ENCODE measurements around the gene ADAMTS18. TPM values are rescaled to one million over a fixed set of nuclear protein-coding genes. Genes with fewer than 3 reads are reported as not detected.

ADAMTS18 gene
- total RNA-seq, 2 experiments from 2014 or later: not detected

DNA sequence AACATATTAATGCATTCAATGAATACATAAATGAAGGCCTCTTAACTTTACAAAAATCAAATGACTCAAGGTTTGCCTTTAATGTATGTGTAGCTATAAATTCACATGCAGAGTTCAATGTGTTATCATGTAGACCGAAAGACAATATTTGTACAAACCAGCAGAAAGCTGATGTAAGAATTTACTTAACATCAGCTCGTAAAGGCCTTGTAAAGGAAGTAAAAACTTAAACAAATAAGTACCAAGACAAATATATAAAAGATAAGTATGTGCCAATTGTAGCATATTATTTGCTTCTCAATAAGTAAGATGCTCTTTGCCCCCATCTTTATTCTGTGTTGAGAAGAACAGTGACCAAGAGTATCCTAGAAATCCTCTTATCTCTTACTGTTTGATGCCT, 130.0 kb downstream of the ADAMTS18 start:
- ChIA-PET POLR2A (no interaction called here), CTCF (interaction anchor here (1.2 kb wide), 1 partner anchor 68 kb away, joined by 4 read pairs; no protein-coding TSS in a partner anchor)
- no peaks in the 10 kb centered on the region for H3K9me3 Mint-ChIP-seq
- no peaks in the 10 kb centered on the region for H3K36me3 Mint-ChIP-seq
- no peak overlapping the region for H3K4me3 Mint-ChIP-seq
- DNase-seq: no peak
- peaks cover 18% of the 10 kb centered on the region for H3K4me1 Mint-ChIP-seq (ENCODE audit: low read depth)
- no peak overlapping the region for H3K27ac Mint-ChIP-seq
- H3K27me3 Mint-ChIP-seq: peaks cover 16% of the 10 kb centered on the region
- intact Hi-C loops (cut with micrococcal nuclease): loop anchor here (5.0 kb wide), 3 partner anchors 68 to 792 kb away; partner anchors contain the start of gene WWOX

DNA sequence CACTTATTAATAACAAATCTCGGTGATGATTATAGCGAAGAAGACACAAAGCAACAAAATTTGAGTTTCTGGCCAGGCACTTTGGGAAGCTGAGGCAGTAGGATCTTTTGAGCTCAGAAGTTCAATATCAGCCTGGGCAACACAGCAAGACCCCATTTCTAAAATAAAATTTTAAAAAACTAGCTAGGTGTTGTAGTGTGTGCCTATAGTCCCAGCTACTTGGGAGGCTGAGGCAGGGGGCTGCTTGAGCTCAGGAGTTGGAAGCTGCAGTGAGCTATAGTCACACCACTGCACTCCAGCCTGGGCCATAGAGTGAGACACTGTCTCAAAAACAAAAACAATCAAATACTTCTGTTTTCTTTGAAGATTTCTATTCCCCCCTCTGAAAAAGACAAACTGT, 130.7 kb downstream of the ADAMTS18 start:
- no peak overlapping the region for H3K4me3 Mint-ChIP-seq
- intact Hi-C loops (cut with micrococcal nuclease): no loop called here

DNA sequence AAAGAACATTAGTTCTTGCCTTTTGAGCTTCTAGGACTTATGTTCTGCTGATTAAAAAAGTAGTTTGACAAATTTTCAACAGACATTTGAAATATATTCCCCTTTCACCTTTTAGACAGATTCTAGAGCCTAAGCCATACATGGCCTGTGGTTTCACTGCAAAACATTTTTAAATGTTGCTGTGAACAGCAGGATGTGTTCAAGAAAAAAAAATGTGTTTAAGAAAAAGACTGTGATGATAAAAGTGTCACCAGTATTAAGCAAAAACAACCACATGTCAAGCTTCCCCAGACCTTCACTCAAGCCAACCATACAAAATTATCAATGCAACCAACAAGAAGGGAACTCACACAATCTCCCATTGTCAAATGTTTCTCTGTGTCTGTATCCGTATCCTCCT, 132.2 kb downstream of the ADAMTS18 start:
- POLR2A ChIA-PET: no interaction called here
- Mint-ChIP-seq H3K27me3 (peaks cover 15% of the 10 kb centered on the region), H3K27ac (no peak overlapping the region)

More for the DNA sequence above, 130.7 kb downstream of the ADAMTS18 start:
- no peaks in the 10 kb centered on the region for H3K36me3 Mint-ChIP-seq
- ChIA-PET POLR2A (no interaction called here), CTCF (interaction anchor here (1.2 kb wide), 1 partner anchor 68 kb away, joined by 4 read pairs; no protein-coding TSS in a partner anchor)
- H3K27ac Mint-ChIP-seq: no peak overlapping the region
- peaks cover 16% of the 10 kb centered on the region for H3K4me1 Mint-ChIP-seq (ENCODE audit: low read depth)
- H3K9me3 Mint-ChIP-seq: no peaks in the 10 kb centered on the region
- DNase-seq: no peak
- H3K27me3 Mint-ChIP-seq: peaks cover 13% of the 10 kb centered on the region

DNA sequence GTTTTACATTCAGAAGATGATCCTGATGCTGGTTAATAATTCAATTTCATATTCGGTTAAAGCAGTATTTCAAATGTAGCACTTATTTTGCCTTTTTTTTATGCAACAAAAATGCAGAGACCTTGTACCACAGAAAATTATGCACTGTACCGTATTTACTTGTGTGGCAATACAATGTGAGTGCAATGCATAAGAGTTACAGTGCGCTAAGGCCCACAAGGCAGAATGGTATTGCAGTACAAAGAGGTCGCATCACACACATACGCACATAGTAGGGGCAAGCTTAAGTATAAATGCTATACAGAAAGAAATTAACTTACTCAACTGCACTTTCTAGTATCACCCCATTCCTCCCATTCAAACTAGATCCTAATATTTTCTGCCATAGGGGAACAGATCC, 132.6 kb downstream of the ADAMTS18 start:
- Mint-ChIP-seq H3K9me3 (no peaks in the 10 kb centered on the region), H3K27ac (no peak overlapping the region), H3K36me3 (no peaks in the 10 kb centered on the region), H3K4me3 (no peak overlapping the region), H3K27me3 (peaks cover 11% of the 10 kb centered on the region), H3K4me1 (ENCODE audit: low read depth) (peaks cover 4% of the 10 kb centered on the region)
- POLR2A ChIA-PET: no interaction called here
- intact Hi-C loops (cut with micrococcal nuclease): no loop called here
- no peak for DNase-seq
- CTCF ChIA-PET: no interaction called here

More for the DNA sequence above, 132.2 kb downstream of the ADAMTS18 start:
- no peaks in the 10 kb centered on the region for H3K36me3 Mint-ChIP-seq
- H3K9me3 Mint-ChIP-seq: no peaks in the 10 kb centered on the region
- H3K4me1 Mint-ChIP-seq (ENCODE audit: low read depth): peaks cover 9% of the 10 kb centered on the region
- intact Hi-C loops (cut with micrococcal nuclease): no loop called here
- CTCF ChIA-PET: interaction anchor here (0.6 kb wide), 1 partner anchor 284 kb away, joined by 3 read pairs; no protein-coding TSS in a partner anchor
- H3K4me3 Mint-ChIP-seq: no peak overlapping the region
- no peak for DNase-seq

DNA sequence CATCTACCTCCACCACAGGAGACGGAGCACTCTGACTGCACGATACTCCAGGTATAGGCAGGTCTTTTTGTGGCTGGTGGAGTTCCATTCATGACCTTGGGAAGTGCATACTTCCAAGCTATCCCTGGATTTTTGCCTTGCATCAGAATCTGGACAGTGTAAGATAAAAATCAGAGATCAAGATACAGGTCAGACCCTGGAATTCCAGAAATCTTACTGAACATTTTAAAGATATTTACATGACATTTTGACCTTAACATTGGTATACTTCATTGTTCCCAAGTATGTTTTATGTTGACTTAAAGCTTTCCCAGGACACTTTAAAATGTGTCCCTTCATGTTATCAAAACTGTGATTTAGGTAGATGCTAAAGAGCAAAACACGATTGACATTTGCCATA, 134.6 kb downstream of the ADAMTS18 start:
- Mint-ChIP-seq H3K36me3 (no peaks in the 10 kb centered on the region), H3K4me1 (ENCODE audit: low read depth) (no peaks in the 10 kb centered on the region), H3K4me3 (no peak overlapping the region), H3K27ac (no peak overlapping the region), H3K27me3 (peaks cover 8% of the 10 kb centered on the region), H3K9me3 (no peaks in the 10 kb centered on the region)
- intact Hi-C loops (cut with micrococcal nuclease): no loop called here
- POLR2A ChIA-PET: no interaction called here
- DNase-seq: no peak
- CTCF ChIA-PET: no interaction called here

DNA sequence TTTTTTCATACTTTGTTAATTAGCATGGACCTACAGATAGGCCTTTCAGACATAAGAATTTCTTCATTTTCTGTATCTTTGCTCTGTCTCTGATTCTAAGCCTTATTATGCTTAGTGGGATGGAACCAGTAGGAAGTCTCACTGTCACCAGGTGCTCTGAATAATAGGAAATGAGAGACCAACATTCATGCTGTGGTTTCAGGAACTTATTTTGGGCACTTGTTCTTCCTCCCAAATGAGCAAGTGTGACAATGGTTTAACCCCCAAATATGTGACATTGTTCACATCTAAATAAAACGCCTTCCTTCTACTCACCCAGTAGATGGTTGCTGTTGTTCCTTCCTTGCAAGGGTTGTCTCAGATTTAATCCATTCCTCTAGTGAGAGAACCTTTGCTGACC, 135.4 kb downstream of the ADAMTS18 start:
- H3K4me1 Mint-ChIP-seq (ENCODE audit: low read depth): no peaks in the 10 kb centered on the region
- POLR2A ChIA-PET: no interaction called here
- intact Hi-C loops (cut with micrococcal nuclease): no loop called here
- CTCF ChIA-PET: interaction anchor here (0.6 kb wide), 1 partner anchor 65 kb away, joined by 3 read pairs; no protein-coding TSS in a partner anchor
- H3K36me3 Mint-ChIP-seq: no peaks in the 10 kb centered on the region
- no peaks in the 10 kb centered on the region for H3K9me3 Mint-ChIP-seq
- H3K27me3 Mint-ChIP-seq: peaks cover 9% of the 10 kb centered on the region
- no peak overlapping the region for H3K27ac Mint-ChIP-seq
- no peak overlapping the region for H3K4me3 Mint-ChIP-seq
- no peak for DNase-seq

DNA sequence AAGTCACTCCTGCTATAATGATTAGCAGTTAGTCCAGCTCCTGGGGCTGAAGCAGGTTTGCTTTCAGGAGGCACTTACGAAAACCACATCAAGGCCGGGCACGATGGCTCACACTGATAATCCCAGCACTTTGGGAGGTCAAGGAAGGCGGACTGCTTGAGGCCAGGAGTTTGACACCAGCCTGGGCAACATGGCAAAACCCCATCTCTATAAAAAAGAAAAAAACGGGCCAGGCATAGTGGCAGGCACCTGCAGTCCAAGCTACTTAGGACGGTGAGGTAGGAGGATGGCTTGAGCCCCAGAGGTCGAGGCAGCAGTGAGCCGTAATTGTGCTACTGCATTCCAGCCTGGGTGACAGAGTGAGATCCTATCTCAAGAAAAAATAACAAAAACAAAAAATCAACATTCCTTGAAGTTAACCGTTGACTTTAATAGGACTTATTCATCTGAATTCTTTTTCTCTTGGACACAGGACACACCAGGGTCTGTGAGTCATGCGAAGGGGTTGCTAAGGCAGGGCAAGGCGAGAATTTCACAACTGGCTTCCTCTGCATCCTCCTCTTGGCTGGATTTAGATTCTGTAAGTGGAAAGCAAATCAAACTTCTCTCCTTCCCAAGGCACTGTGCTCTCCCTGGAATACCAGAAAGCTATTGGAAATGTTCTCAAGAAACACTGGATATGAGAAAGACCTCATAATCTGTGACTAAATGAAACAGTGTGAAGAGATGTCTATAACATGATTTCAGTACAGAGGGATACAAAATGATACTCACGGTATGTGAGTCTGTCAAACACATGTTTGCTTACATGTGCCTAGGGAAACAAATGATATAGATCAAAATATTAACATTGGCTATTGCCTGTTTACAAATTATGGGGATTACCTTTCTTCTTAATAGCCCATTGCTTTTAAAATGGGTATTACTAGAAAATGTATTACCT, 136.1 kb downstream of the ADAMTS18 start:
- intact Hi-C loops (cut with micrococcal nuclease): no loop called here
- Mint-ChIP-seq H3K36me3 (no peaks in the 10 kb centered on the region), H3K9me3 (no peaks in the 10 kb centered on the region), H3K27ac (no peak overlapping the region), H3K4me3 (no peak overlapping the region), H3K27me3 (peaks cover 9% of the 10 kb centered on the region), H3K4me1 (ENCODE audit: low read depth) (no peaks in the 10 kb centered on the region)
- ChIA-PET CTCF (no interaction called here), POLR2A (no interaction called here)
- no peak for DNase-seq

DNA sequence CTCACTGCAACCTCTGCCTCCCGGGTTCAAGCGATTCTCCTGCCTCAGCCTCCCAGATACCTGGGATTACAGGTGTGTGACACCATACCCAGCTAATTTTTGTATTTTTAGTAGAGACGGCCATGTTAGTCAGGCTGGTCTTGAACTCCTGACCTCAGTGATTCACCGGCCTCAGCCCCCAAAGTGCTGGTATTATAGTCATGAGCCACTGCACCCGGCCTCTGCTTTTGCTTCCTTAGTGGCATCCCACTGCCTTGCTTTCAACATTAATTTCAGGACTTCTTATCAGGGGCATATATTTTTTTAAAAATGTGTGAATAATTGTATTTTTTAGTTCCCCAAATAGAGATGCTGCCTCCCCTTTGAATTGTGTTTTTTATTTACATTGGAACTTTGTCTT, 136.8 kb downstream of the ADAMTS18 start:
- Mint-ChIP-seq H3K36me3 (no peaks in the 10 kb centered on the region), H3K4me1 (ENCODE audit: low read depth) (no peaks in the 10 kb centered on the region), H3K9me3 (no peaks in the 10 kb centered on the region), H3K4me3 (no peak overlapping the region), H3K27ac (no peak overlapping the region), H3K27me3 (peaks cover 9% of the 10 kb centered on the region)
- intact Hi-C loops (cut with micrococcal nuclease): no loop called here
- ChIA-PET POLR2A (no interaction called here), CTCF (no interaction called here)
- DNase-seq: no peak

DNA sequence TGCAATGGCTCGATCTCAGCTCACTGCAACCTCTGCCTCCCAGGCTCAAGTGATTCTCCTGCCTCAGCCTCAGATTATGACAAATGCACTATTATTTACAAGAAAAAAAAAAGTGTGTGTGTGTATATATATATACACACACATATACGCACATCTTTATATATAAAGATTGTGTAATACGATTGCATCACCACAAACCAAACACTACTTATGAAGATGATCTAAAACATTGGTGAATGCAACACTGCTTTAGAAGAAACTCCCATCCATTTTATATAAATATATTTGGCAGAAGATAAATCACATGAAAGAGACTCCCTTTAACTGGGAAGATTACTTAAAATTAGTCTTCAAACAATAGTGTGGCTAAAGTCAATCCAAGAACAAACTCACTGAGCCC, 138.9 kb downstream of the ADAMTS18 start:
- Mint-ChIP-seq H3K9me3 (no peaks in the 10 kb centered on the region), H3K4me3 (no peak overlapping the region), H3K4me1 (ENCODE audit: low read depth) (no peaks in the 10 kb centered on the region), H3K27me3 (peaks cover 4% of the 10 kb centered on the region), H3K36me3 (no peaks in the 10 kb centered on the region), H3K27ac (no peak overlapping the region)
- intact Hi-C loops (cut with micrococcal nuclease): no loop called here
- POLR2A ChIA-PET: no interaction called here
- CTCF ChIA-PET: no interaction called here
- DNase-seq: no peak

DNA sequence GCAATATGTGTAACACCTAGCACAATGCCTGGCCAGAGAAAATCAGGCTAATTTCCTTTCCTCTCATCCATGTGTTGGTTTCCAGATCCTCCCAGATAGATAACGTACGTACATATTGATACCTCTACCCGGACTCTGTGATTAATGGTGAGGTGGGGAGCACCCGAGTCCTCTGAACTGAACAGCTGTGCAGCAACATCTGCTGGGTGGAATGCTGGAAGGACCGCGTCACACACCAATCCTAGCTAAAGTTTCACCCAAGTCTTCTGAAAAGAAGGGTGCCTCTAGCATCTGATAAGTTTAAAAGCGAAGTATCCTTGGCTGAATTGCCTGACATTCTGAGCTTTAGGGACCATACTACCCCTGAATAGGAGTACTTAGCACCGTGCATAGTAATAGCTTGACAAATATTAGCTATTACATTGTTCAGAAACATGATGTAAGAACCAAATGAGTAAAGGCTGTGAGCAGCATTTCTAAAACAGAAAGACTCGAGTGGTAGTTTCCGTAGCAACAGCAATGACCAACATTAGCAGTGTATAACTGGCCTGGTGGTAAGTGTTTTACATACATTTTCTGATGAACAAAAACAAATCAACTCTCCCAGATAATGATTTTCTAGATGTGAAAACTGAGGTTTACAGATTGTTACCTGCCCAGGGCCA, 144.3 kb downstream of the ADAMTS18 start:
- intact Hi-C loops (cut with micrococcal nuclease): no loop called here
- POLR2A ChIA-PET: no interaction called here
- no peak overlapping the region for H3K27ac Mint-ChIP-seq
- H3K9me3 Mint-ChIP-seq: no peaks in the 10 kb centered on the region
- no peaks in the 10 kb centered on the region for H3K36me3 Mint-ChIP-seq
- CTCF ChIA-PET: no interaction called here
- H3K4me3 Mint-ChIP-seq: no peak overlapping the region
- no peaks in the 10 kb centered on the region for H3K4me1 Mint-ChIP-seq (ENCODE audit: low read depth)
- H3K27me3 Mint-ChIP-seq: peaks cover 1% of the 10 kb centered on the region
- no peak for DNase-seq

DNA sequence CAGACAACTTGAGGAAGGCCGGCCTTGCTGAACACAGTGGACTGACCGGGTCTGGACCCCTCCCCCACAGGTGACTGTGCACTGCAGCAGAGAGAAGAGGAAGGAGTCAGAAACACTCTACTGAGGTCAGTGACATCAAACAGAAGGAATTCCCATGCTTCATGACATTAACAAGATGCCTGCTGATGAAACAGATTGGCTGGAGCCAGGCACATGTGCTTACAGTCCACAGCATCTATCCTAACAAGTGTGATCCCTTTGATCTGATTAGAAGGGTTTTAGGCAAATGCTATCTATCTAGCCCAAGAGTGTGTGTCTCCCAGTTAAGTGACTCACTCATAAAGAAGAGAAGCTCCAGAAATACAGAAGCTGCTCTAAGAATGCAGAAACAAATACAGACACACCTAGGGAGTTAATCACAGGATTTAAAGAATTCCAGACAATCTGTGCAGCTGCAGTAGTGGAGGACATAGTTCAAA, 145.5 kb downstream of the ADAMTS18 start:
- Mint-ChIP-seq H3K4me3 (no peak overlapping the region), H3K36me3 (no peaks in the 10 kb centered on the region), H3K27me3 (peaks cover under 1% of the 10 kb centered on the region), H3K9me3 (no peaks in the 10 kb centered on the region), H3K4me1 (ENCODE audit: low read depth) (no peaks in the 10 kb centered on the region), H3K27ac (no peak overlapping the region)
- ChIA-PET POLR2A (no interaction called here), CTCF (no interaction called here)
- DNase-seq: no peak
- intact Hi-C loops (cut with micrococcal nuclease): no loop called here

DNA sequence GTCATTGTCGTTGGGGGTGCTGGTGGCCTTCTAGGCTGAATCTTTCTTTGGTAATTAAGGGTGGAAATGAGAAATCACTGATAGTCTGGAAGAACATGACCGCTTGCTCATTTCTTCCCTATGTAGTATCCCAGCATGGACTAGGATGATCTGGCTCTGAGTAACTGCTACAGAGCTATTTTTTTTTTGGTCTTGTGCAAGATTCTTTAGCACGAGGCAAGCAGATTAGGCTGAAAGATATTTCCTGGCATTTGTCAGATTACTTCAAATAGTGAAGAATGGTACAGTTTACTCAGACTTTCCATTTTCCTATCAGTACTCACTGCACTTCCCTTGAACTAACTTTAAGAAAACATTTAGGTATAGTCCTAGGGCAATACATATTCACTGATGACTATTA, 146.6 kb downstream of the ADAMTS18 start:
- no peak overlapping the region for H3K27ac Mint-ChIP-seq
- intact Hi-C loops (cut with micrococcal nuclease): no loop called here
- H3K4me1 Mint-ChIP-seq (ENCODE audit: low read depth): no peaks in the 10 kb centered on the region
- H3K4me3 Mint-ChIP-seq: no peak overlapping the region
- no peaks in the 10 kb centered on the region for H3K9me3 Mint-ChIP-seq
- CTCF ChIA-PET: no interaction called here
- H3K36me3 Mint-ChIP-seq: no peaks in the 10 kb centered on the region
- no peaks in the 10 kb centered on the region for H3K27me3 Mint-ChIP-seq
- POLR2A ChIA-PET: no interaction called here
- DNase-seq: no peak
